ENCODE results near the gene VWA8.
A peak's percentile ranks its signal among the peaks of the same experiment; 100 is the strongest.

Gene VWA8

DNA sequence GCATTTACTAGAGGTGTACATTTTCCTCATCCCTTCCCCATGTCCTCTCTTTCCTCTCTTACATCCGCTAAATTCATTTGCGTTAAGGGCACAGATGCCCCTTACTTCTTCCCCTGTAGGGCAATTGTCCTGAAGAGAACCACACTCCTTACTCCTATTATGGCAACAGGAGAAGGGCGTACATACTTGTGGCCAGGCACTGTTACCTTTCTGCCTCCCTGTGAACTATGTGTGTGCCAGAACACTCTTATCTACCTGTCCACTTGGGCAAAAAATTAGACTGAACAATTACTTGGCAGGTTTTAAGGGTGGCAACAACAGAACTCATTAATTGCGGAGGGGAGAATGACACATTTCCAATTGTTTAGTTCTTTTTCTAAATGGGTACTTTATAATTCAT lies 351.1 kb downstream of the VWA8 start:
- no peak for DNase-seq

- DNase-seq = no peak
These were observed 352.1 kb downstream of the VWA8 start for GRCh38 chr13:41608839-41609177.

GRCh38 chr13:41608111-41608838 lies 352.6 kb downstream of the VWA8 start:
- DNase-seq = no peak

GRCh38 chr13:41606646-41607045 lies 354.3 kb downstream of the VWA8 start:
- DNase-seq = peak; percentile 49

DNA sequence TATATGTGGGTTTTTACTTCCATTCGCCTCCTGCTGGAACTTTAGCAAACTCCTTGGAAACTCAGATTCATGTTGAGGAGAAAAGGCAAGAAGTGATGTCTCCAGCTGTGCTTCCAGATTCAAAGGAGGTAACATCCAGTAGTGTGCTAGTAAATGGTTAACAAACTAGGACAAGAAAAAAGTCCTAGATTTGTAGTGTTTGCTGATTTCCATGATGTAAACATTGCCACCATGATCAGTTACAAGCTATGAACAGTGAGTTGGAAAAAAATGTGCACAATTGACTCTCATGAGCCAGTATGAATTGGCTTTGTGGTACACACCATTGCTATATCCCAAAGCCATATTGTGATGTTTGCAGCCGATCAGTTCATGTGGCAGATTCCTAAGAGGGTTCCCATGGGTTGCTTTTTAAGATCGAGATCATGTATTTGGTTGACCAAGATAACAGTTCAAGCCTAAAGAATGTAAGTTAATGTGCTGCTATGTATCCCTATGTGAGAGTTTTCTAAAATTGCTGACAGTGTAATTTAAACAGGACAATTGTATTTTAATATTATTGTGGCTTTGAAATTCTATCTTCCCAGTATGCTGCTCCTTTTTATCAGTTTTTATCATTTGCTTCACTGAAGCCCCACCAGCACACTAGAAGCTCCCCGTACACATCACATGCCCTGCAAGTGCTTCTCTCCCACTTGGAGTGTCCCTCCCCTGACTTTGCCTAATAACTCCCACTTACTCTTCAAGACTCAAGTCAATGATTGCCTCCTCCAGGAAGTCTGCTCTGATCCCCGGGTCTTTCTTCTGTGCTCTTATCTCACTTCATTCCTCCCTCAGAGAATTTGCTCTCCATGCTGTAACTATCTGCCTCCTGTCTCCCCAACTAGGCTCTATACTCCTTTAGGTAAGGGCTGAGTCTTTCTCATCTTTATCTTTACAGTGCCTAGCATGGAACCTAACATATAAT lies 355.3 kb downstream of the VWA8 start:
- no peak for DNase-seq

GRCh38 chr13:41603917-41604316 lies 357.0 kb downstream of the VWA8 start:
- DNase-seq = peak; percentile 48

DNA sequence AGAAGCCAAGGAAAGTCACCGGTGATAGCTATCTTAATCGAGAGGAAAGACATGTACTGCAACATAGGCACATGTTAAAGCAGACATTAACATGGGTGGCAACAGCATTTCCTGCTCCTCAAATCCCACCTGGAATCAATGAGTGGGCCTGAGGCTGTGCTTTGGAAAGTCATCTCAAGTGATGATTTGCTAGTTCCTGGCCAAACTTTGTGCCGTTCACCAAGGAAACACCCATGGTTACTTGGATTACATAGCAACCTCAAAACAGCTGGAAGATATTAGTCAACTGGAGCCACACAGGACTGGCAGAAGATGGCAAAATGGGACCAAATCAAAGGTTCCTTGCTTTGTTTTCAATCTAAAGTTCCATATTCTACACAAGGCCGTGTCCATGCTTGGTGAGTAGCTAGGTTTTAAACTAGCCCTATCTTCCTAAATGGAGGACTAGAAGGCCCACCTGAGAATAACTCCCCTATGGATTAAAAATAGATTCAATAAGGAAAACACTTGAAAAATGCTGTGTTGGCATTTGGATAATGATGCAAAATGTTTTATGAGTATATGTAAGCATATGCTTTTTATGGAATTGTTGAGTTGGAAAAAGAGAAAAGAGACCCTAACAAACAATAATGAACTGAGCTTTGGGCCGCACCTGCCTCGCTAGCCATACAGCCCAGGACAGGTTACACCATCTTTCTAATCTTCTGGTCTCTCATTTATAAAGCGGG lies 359.0 kb downstream of the VWA8 start:
- no peak for DNase-seq

DNA sequence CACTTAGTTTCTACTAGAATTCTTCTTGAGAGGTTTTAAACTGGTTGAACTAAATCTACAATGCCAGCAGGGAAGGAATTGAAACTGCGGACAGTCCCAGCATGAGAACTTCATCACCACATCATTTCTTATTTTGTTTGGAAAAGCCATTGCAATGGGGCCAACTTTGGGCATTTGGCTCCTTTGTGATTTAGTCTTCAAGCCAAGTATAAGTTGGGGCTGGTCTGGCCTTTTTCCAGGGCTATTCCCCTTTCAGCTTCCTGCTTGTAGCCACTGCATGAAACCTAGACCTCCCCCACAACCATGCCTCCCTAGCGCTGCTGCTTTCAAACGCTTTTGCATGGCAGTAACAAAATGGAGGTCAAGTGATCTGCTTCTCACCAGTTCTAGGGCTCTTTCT lies 361.3 kb downstream of the VWA8 start:
- no peak for DNase-seq

DNA sequence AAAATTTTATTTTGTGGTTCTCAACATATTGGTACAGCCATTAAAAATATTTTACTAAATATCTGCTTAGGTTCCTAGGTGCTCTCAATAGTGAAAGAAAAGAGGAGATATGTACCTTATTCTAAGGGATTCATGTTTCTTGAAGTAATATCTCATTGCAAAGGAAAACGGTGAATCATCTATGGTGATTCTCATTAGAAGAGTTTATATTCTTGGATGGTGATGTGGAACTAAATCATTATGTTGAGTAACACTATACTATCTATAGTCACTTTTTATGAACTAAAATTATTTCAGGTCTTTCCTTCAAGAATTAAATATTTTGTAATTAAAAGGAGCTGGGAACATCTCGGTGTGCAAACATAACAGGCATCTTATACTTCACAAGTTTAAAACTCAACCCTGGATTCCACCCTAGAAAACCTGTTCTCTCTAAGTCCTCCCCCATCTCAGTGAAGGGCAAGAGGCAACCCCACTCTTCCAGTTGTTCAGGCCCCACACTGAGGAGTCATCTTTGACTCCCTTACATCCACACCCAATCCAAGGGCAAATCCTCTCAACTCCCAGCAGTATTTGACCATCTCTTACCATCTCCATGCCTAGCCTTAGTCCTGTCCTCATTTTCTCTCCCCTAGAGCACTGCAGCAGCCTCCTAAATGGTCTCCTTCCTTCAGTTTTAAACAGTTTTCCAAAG lies 363.4 kb downstream of the VWA8 start:
- DNase-seq = no peak

DNA sequence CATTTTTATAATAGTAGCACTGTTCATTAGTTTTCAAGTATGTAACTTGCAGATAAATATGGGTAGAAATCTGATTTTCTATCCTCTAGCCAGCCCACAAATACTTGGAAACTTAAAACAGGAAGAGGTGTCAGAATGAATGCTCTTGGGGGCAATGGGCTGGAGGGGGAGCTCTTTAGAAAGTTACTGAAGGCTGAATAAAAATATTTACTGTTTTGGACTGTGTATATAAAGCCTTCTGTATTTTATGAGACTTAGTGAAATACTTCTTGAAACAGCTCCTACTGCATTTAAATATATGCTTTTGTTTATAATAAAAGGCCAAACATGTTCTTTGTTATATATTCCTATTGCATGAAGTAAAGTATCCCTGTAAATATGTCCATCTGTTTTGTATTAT lies 364.7 kb downstream of the VWA8 start:
- DNase-seq = no peak

DNA sequence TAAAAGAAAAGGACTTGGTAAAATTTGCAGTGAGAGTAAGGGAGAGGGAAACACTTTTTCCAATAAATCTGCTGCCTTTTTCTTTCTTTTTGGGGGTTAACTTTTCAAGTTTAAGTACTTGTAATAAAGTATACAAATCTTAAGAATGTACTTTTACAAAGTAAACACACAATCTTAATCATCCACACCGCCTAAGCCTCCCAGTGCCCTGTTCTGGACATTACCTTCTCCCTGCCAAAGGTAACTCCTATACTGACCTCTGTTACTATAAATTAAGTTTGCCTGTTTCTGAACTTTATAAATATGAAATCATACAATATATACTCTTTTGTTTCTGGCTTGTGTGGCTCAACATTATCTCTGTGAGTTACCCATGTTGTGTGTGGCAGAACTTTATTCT lies 365.6 kb downstream of the VWA8 start:
- DNase-seq = no peak

GRCh38 chr13:41590643-41591042 lies 370.3 kb downstream of the VWA8 start:
- no peak for DNase-seq

- no peak for DNase-seq
These were observed 370.8 kb downstream of the VWA8 start for GRCh38 chr13:41590122-41590521.

DNA sequence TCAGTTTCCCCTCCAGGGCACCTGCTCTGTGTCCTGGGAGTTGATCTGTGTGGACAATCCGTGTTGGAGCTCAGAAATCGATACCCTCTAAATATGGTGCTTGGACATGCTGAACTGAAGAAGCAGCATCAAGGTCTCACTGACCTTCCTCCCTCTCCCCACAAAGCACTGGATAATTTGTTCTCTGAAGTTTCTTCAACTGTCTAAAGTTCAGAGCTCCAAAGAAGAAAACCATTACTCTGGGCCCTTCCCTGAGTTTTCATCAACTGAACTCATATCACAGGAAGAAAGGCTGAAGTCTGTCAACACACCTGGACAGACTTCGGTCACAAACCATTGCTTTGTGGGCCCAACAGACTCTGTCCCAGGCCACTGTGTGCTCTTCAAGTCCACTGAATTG lies 371.5 kb downstream of the VWA8 start:
- no peak for DNase-seq

GRCh38 chr13:41588899-41589298 lies 372.0 kb downstream of the VWA8 start:
- DNase-seq = peak; percentile 77

DNA sequence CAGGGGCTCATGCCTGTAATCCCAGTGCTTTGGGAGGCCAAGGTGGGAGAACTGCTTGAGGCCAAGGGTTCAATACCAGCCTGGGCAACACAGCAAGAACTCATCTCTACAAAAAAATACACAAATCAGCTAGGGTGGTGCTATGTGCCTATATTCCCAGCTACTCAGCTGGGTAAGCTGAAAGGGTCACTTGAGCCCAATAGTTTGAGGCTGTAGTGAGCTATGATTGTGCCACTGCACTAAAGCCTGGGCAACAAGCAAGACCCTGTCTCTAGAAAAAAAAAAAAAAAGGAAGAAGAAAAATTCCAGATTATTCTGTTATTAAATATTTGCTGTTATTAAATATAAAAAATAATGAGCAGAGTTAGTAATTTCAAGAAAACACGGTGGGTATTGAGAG lies 372.5 kb downstream of the VWA8 start:
- DNase-seq = no peak

GRCh38 chr13:41587490-41587889 lies 373.4 kb downstream of the VWA8 start:
- no peak for DNase-seq

DNA sequence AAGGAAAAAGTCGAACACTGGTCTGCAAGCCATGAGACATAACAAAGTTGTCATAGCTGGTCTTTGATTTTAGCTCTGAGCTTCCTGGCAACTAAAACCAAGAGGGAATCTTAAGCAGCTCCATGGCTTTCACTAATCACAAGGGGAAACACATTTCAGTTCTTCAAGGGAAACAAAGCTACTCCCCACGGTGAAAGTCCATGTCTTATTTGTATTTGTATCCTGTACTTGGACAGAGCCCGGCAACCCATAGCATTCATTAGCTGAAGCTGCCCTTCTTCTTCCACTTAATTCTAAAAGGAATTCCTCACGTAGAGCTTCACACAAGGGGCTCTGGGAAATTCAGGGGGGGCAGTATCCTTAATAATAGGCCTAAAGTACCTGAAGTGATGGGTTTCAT lies 374.7 kb downstream of the VWA8 start:
- DNase-seq = no peak

DNA sequence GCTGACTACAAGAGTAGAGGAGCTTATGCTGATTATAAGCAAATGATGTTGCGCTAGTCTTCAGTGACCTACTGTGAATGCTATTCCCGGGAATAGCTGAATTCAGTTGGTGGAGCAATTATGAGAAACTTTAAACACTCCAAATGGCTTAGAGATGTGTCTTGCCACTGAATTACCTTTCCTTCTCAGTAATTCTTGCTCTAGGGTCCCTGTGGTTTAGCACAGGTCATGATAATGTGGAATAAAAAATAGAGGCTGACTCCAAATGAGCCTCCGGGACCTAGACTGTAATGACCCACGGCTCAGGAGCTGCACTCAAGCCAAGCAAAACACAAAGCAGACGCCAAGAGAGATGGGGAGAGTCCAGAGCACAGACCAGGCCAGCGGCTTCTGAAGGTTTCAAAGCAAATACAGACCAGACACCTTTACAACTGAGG lies 378.9 kb downstream of the VWA8 start:
- DNase-seq = no peak

DNA sequence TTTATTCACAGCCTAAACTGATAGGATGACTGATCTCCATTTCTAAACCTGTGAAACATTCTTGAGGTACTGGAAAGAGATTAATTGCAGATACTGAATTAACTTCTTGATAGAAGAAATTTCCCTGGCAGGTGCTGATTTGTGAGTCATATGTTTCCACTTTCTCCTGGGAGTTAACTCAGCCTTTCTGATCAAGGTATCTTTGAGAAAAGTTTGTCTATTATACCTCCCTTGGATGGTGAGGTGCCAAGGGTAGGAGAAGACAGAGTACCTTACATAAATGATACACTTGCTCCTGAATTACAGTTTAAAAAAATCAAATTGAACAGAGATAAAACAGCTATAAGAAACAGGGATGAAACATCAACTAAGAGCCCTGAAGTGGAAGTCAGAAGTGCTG lies 380.6 kb downstream of the VWA8 start:
- peak; percentile 27 for DNase-seq

DNA sequence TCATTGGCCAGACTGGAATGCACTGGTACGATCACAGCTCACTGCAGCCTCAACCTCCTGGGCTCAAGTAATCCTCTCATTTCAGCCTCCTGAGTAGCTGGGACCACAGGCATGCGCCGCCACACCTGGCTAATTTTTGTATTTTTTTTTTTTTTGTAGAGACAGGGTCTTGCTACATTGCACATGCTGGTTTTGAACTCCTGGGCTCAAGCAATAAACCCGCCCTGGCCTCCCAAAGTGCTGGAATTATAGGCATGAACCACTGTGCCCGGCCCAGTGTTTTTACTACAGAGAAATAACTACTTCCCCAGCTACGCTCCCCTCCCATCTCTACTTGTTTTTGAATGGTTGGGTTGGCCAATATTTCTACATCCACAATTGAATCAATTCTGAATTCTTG lies 381.0 kb downstream of the VWA8 start:
- no peak for DNase-seq

- no peak for DNase-seq
These were observed 381.7 kb downstream of the VWA8 start for GRCh38 chr13:41579168-41579567.

DNA sequence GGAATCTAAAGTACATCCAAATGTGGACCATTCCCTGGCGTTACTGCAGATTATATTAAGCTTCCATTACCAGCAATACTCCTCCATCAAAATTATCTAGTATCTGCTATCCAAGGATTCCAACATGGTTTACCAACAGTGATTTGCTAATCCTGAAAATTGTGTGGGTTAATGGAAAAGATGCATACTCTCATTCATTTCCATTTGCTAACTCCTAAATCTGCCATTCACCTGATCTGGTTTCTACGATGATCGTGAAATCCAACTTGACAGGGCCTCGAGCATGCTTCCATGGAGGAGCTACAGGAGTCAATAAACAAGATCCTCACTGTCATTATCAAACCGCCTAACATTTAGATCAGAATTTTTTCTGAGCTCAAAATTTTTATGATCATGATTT lies 382.5 kb downstream of the VWA8 start:
- no peak for DNase-seq

All from NCI-H226 (cell line).